Activated CD4-positive, CD25-positive, alpha-beta regulatory T cell treated with anti-CD3 and anti-CD28 coated beads, Interleukin-2, amount 50 U/mL, for 72 hours (primary cell): ENCODE measurements around the gene PTGIS.

Experiments used
- DNase-seq: peaks from one replicate; pipeline ENCODE4 v3.0.0; 2021

The PTGIS gene

DNA sequence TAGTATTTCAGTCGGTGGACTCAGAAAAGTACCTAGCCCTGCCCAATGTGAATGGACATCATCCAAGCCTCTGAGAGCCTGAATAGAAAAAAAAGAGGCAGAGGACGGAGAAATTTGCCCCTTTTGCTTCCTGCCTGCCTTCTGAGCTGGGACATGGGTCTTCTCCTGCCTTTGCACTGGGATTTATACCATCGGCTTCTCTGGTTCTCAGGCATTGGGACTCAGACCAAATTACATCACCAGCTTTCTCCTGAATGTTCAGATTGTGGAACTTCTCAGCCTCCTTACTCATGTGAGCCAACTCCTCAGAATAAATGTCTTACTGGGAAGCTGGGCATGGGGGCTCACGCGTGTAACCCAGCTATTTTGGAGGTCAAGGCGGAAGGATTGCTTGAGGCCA is 105.3 kb downstream of the PTGIS start:
- no peak for DNase-seq

DNA sequence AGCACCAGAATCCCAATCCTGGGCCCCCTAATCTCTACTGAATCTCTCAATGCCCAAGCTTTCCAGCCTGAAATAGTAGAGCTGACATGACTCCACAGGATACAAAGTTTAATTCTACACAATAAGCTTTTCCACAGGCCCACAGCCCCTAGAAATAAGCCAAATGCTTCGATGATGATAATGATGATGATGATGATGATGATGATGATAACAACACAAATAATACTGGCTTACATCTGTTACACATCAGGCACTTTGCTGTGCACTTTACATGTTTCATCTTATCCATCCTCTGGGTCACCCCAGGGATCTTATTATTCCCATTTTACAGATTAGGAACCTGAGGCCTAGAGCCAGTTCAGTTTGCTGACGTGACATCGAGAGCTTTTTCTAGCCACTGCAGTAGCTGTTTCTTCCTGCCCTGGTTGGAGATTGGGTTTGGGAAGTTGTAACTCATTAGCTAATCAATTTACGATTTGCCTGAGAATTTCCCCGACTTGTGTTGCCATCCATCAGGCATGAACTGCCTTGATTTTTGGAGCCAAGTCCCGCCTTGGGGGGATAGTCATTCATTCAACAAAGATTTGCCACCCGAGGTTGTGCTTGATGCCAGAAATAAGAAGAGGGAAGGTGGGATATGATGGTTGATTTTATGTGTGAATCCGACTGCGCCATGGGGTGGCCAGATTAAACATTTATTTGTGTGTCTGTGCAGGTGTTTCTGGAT is 105.9 kb downstream of the PTGIS start:
- DNase-seq = no peak

DNA sequence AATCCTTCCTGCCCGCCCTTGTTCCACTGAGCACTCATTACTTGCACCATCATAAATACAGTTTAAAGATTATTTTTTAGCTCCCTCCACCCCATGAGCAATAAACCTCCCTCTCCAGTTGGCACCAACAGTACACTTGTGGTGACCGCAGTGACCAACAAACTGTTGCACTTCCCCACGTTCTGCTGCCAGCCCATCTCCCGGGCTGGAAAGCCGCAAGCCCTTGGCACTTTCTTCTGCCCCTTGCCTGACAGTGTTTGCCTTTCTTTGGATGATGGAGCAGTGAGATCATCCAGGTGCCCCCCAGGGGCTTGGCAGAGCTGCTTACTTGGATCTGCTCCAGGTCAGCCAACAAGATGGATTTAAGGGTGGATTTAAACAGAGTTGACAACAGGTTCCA is 107.0 kb downstream of the PTGIS start:
- DNase-seq = no peak

DNA sequence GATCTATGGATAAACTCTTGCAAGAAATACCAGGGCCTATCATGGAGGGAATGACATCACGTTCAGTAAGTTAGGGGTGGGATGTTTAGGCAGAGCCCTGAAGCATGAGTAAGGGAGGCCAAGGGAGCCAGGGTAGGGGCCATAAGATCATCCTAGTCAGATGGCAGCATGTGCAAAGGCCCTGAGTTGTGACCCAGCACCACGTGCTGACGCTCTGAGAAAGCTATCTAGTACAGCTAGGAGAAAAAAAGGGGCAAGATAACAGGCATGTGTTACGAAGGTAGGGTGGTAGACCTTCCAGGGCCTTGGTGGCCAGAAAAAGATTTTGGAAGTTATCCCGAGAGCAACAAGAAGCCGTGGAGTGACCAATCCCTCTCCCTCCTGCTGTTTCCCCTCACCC is 107.8 kb downstream of the PTGIS start:
- DNase-seq = no peak

DNA sequence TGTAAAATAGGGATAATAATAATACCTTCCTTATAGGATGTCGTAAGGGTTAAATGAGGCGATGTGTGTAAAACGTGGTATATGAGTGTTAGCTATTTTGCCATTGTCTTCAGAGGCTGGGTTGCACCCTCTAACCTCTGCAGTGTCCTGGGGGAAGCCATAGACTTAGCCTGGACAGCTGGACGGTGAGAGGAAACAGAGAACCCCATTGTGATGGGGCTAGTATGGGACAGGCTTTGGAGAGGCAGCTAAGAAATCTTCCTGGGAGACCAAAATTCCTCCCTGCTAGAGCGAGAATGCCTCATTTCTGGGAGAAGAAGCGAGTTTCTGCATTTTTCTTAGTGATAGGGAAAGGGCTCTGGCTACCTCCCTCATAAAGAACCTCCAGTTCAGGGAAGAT is 108.3 kb downstream of the PTGIS start:
- DNase-seq = no peak

DNA sequence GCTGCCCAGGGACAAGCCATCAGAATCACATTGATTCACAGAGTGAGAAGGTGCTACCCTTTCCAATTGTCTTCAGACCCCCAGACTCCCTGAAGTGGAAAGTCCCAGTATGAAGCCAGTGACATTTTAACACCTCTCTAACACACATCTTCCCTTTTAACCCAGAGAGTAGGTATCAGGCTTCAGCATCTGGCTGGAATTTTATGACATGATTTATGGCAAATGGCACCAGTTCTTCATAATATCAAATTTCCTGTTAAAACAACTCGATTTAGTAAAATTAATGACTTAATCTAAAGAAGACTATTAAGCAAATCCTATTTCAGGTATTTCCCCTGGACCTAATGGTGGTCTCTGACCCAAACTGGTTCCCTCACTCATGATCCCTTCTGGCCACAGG is 110.5 kb downstream of the PTGIS start:
- DNase-seq = no peak

DNA sequence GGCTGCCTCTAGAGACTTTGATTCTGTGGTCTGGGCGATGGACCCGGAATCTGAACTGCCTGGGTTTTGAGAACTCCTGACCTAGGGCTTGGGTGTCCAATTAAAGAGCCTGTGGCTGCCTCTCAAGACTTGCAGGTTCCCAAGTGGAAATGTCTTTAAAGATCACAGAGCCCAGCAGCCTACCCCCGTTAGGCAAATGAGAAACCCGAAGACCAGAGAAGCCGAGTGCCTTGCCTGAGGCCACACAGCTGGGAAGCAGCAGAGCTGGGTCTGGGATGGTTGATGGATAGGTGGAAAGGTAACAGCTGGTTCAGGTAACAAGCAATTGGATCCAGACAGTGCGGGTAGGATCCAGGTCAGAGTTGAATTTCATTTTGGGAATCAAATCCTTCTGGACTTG is 111.3 kb downstream of the PTGIS start:
- DNase-seq = no peak

DNA sequence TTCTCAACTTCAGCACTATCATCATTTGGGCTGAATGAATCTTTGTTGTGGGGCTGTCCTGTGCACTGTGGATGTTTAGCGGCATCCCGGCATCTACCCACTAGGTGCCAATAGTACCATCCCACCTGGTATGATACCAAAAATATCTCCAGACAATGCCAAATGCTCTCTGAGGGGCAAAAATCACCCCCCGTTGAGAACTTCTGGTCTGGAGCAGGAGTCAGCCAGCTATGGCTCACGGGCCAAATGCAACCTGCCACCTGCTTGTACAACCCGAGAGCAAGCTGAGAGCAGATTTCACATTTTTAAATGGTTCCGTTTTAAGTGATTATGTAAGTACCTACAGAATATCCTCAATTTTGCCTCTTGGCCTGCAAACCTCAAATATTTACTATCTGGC is 112.2 kb downstream of the PTGIS start:
- no peak for DNase-seq
